Measurements from ENCODE around the gene DENND1C. TPM values are rescaled to one million over a fixed set of nuclear protein-coding genes. Genes with fewer than 3 reads are reported as not detected.

DENND1C gene
- total and polyA plus RNA-seq, 9 donors = 0.63 to 2.3 (median 1.00) TPM

DNA sequence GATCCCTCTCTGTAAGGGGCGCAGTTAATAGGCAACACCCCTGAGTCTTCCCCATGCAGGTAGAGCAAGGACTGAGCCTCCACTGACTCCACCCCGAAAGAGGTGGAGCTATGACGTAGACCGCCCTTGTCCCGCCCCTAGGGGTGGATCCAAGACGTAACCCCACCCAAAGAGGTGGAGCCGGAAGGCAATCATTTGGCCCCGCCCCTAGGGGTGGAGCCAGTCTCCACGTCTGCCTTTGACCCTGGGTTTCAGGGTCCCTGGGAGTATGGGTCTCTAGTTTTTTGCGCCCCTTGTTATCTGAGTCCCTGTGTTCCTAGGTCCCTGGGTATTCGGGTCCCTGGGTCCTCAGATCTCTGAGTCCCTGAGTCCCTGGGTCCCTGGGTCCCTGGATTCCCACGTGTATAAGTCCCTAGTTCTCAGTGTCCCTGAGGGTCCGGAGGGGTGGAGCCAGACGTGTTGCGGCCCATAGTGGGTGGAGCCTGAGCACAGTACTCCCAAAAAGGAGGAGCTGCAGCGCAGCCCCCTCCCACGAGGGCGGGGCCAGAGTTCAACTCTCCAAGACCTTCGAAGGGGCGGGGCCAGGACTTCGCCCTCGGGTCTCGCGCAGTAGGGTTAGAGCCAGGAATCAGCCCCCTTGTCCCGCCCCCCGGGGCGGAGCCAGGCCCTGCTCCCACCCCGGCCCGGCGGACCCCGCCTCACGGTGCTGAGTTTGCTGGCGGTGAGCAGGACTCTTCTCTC lies 5.3 kb downstream of the DENND1C start:
- no peak overlapping the region for H3K4me3 ChIP-seq
- peaks cover 5% of the 10 kb centered on the region for H3K4me1 ChIP-seq (ENCODE audit: insufficient read depth)
- peak; percentile 30 to 62 (median 46) for DNase-seq
- H3K27me3 ChIP-seq = no peaks in the 10 kb centered on the region
- 2 to 5% (median 3%) methylated on average over 18 to 33 of the region's 33 CpGs for WGBS, 3 donors
- intact Hi-C loops (cut with DNase I) = no loop called here
- TF ChIP-seq EP300 (IDR thresholded peaks at IDR 0.05) = no peak
- H3K36me3 ChIP-seq = no peaks in the 10 kb centered on the region
- no peaks in the 10 kb centered on the region for H3K9me3 ChIP-seq
- no peak overlapping the region for H3K27ac ChIP-seq

DNA sequence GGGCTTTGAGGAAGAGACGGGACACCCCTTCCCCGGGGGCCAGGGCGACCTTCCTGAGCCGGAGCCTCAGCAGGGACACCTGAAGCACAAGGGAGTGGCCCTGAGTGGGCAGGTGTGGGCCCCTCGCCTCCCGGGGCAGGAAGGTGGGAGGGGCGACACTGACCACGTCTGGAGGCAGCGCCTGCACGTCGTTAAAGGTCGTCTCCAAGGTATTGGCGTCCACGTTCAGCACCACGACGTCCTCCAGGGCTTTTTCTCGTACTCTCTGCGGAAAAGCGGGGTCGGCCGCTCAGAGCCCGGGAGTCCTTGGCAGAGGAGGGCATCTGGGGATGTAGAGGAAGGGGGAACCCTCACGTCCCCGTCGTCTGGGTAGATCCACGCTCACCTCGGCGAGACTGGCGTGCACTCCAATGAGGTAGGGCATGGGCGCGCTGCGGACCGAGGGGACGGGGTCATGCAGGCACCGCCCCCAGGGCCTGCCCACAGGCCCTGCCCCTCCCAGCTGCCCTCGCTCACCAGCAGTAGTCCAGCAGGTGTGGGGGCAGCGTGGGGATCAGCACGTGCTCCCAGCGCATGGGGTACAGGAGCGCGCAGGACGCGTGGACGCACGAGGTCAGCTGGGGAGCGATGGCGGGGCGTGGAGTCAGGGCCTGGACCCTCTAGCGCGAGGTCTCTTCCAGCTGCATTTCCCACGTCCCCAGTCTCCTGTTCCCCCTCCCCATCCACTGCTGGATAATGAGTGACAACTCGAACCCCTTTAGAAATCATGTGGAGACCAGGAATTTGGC lies 6.1 kb downstream of the DENND1C start:
- no peaks in the 10 kb centered on the region for H3K9me3 ChIP-seq
- intact Hi-C loops (cut with DNase I) = no loop called here
- TF ChIP-seq POLR2A (IDR thresholded peaks at IDR 0.05) = no peak
- TF ChIP-seq, protein P1, sequence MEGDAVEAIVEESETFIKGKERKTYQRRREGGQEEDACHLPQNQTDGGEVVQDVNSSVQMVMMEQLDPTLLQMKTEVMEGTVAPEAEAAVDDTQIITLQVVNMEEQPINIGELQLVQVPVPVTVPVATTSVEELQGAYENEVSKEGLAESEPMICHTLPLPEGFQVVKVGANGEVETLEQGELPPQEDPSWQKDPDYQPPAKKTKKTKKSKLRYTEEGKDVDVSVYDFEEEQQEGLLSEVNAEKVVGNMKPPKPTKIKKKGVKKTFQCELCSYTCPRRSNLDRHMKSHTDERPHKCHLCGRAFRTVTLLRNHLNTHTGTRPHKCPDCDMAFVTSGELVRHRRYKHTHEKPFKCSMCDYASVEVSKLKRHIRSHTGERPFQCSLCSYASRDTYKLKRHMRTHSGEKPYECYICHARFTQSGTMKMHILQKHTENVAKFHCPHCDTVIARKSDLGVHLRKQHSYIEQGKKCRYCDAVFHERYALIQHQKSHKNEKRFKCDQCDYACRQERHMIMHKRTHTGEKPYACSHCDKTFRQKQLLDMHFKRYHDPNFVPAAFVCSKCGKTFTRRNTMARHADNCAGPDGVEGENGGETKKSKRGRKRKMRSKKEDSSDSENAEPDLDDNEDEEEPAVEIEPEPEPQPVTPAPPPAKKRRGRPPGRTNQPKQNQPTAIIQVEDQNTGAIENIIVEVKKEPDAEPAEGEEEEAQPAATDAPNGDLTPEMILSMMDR (IDR thresholded peaks at IDR 0.05) = no peak
- TF ChIP-seq EP300 (IDR thresholded peaks at IDR 0.05) = no peak
- H3K4me1 ChIP-seq (ENCODE audit: insufficient read depth) = peaks cover 5% of the 10 kb centered on the region
- no peak for DNase-seq
- WGBS, 3 donors = 2 to 8% (median 3%) methylated on average over 40 to 52 of the region's 52 CpGs
- no peak overlapping the region for H3K27ac ChIP-seq
- H3K36me3 ChIP-seq = no peaks in the 10 kb centered on the region
- H3K4me3 ChIP-seq = no peak overlapping the region
- no peaks in the 10 kb centered on the region for H3K27me3 ChIP-seq

DNA sequence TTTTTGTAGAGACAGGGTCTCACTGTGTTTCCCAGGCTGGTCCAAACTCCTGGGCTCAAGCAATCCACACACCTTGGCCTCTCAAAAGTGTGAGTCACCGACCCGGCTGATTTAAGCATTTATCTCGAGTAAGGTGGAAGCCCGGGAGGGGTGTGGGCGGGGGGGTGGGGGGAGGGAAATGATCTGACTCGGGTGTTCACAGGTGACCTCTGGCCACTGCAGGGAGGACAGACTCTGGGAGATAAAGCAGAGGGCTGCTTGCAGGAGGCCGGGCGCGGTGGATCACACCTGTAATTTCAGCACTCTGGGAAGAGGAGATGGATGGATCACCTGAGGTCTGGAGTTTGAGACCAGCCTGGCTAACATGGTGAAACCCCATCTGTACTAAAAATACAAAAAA lies 7.9 kb downstream of the DENND1C start:
- no peak for TF ChIP-seq POLR2A (IDR thresholded peaks at IDR 0.05)
- TF ChIP-seq EP300 (IDR thresholded peaks at IDR 0.05) = no peak
- TF ChIP-seq, protein P1 (IDR thresholded peaks at IDR 0.05) = no peak
- H3K9me3 ChIP-seq = no peaks in the 10 kb centered on the region
- H3K27me3 ChIP-seq = no peaks in the 10 kb centered on the region
- H3K27ac ChIP-seq = no peak overlapping the region
- H3K4me1 ChIP-seq (ENCODE audit: insufficient read depth) = peaks cover 5% of the 10 kb centered on the region
- 59 to 65% (median 61%) methylated on average over 9 of the region's 9 CpGs for WGBS, 3 donors
- H3K4me3 ChIP-seq = no peak overlapping the region
- no peak for DNase-seq
- no peaks in the 10 kb centered on the region for H3K36me3 ChIP-seq
- intact Hi-C loops (cut with DNase I) = no loop called here

DNA sequence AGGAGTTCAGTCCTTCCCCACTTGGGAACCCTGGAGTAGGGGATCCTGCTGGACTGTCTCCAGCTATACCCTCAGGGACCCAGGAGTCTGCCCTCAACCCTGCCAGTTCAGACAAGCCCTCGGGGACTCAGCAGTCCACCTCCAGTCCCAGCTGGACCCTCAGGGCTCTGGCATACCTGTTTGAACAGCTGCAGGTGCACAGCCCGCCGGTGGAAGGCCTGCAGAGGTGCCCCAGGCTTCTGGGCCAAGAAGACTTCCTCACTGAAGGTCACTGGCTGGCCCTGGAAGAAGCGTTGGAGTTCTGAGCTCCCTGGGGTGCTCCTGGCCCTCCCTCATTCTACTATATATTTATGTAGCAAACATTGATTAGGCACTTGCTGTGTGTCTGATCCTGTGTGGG lies 8.9 kb downstream of the DENND1C start:
- Histone ChIP-seq H3K4me3 (no peak overlapping the region), H3K27me3 (no peaks in the 10 kb centered on the region), H3K27ac (no peak overlapping the region), H3K4me1 (ENCODE audit: insufficient read depth) (peaks cover 5% of the 10 kb centered on the region), H3K36me3 (no peaks in the 10 kb centered on the region), H3K9me3 (no peaks in the 10 kb centered on the region)
- intact Hi-C loops (cut with DNase I) = no loop called here
- 54 to 68% (median 58%) methylated on average over 4 of the region's 4 CpGs for WGBS, 3 donors
- TF ChIP-seq, protein P1 (IDR thresholded peaks at IDR 0.05) = no peak
- TF ChIP-seq POLR2A (IDR thresholded peaks at IDR 0.05) (no peak), EP300 (IDR thresholded peaks at IDR 0.05) (no peak)
- no peak for DNase-seq

DNA sequence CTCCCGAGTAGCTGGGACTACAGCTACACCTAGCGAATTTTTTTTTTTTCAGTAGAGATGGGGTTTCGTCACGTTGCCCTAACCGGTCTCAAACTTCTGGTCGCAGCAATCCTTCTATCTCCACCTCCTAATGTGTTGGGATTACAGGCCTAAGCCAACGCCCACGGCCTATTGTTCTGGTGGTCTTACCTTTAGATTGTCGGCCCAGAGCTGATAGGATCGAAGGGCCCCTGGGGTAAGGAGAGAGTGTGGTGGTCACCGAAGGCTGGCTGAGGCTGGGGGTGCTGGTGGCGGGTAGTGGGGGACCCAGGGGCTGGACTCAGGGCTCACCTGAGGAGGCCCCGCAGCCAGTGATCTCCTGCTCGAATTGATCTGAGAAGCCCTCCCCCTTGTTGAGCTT lies 10.5 kb downstream of the DENND1C start:
- H3K4me3 ChIP-seq = no peak overlapping the region
- 86 to 90% (median 90%) methylated on average over 14 of the region's 14 CpGs for WGBS, 3 donors
- intact Hi-C loops (cut with DNase I) = no loop called here

More for the DNA sequence above, 10.5 kb downstream of the DENND1C start:
- H3K27me3 ChIP-seq = no peaks in the 10 kb centered on the region
- no peak overlapping the region for H3K27ac ChIP-seq
- TF ChIP-seq, protein P1 (IDR thresholded peaks at IDR 0.05) = no peak
- TF ChIP-seq EP300 (IDR thresholded peaks at IDR 0.05) (no peak), POLR2A (IDR thresholded peaks at IDR 0.05) (no peak)
- peaks cover 2% of the 10 kb centered on the region for H3K4me1 ChIP-seq (ENCODE audit: insufficient read depth)
- no peaks in the 10 kb centered on the region for H3K9me3 ChIP-seq
- DNase-seq = no peak
- H3K36me3 ChIP-seq = no peaks in the 10 kb centered on the region

Measured in ovary (tissue), 9 donors.